HS-5 (cell line): ENCODE data around the gene HAPLN2.

Source experiments
- DNase-seq: peaks from one replicate; pipeline ENCODE4 v3.0.0-alpha.2; 2012; ENCODE audit warnings: low read depth

HAPLN2 gene

GRCh38 chr1:156645056-156645455 lies 25.8 kb downstream of the HAPLN2 start:
- no peak for DNase-seq

- DNase-seq = no peak
Observed at GRCh38 chr1:156645666-156646065, 26.5 kb downstream of the HAPLN2 start.

GRCh38 chr1:156646738-156647211 lies 27.6 kb downstream of the HAPLN2 start:
- no peak for DNase-seq

- no peak for DNase-seq
Observed at GRCh38 chr1:156647351-156647750, 28.1 kb downstream of the HAPLN2 start.

GRCh38 chr1:156648496-156648895 lies 29.3 kb downstream of the HAPLN2 start:
- no peak for DNase-seq

- no peak for DNase-seq
Observed at GRCh38 chr1:156648951-156649350, 29.7 kb downstream of the HAPLN2 start.

- DNase-seq = no peak
Observed at GRCh38 chr1:156652131-156652991, 33.1 kb downstream of the HAPLN2 start.

- no peak for DNase-seq
Observed at GRCh38 chr1:156652992-156653355, 33.8 kb downstream of the HAPLN2 start.

GRCh38 chr1:156654700-156655099 lies 35.5 kb downstream of the HAPLN2 start:
- no peak for DNase-seq

- DNase-seq = no peak
Observed at GRCh38 chr1:156655151-156655903, 36.1 kb downstream of the HAPLN2 start.

GRCh38 chr1:156655904-156656516 lies 36.8 kb downstream of the HAPLN2 start:
- DNase-seq = no peak

- DNase-seq = no peak
Observed at GRCh38 chr1:156656806-156657740, 37.9 kb downstream of the HAPLN2 start.

GRCh38 chr1:156657741-156658319 lies 38.6 kb downstream of the HAPLN2 start:
- DNase-seq = no peak

- no peak for DNase-seq
Observed at GRCh38 chr1:156658496-156658895, 39.3 kb downstream of the HAPLN2 start.

GRCh38 chr1:156658945-156659574 lies 39.8 kb downstream of the HAPLN2 start:
- DNase-seq = no peak

- no peak for DNase-seq
Observed at GRCh38 chr1:156659661-156659987, 40.4 kb downstream of the HAPLN2 start.

- DNase-seq = peak; percentile 87
Observed at GRCh38 chr1:156659988-156660751, 41.0 kb downstream of the HAPLN2 start.

- DNase-seq = no peak
Observed at GRCh38 chr1:156660752-156661112, 41.5 kb downstream of the HAPLN2 start.

GRCh38 chr1:156662005-156662799 lies 43.0 kb downstream of the HAPLN2 start:
- no peak for DNase-seq

GRCh38 chr1:156662800-156663055 lies 43.5 kb downstream of the HAPLN2 start:
- no peak for DNase-seq
